Measurements from ENCODE around the gene SERINC4. TPM values are rescaled to one million over a fixed set of nuclear protein-coding genes. Genes with fewer than 3 reads are reported as not detected.
A peak's percentile ranks its signal among the peaks of the same experiment; 100 is the strongest.

Gene SERINC4
- total RNA-seq, 1 experiment from 2014 or later = 0.17 TPM

GRCh38 chr15:43800286-43801141 is 494 bp upstream of the SERINC4 start, which contains the start of gene HYPK:
HYPK (plus strand) TSS chr15:43800599; CDS start chr15:43800623, 24 bp downstream.
- Mint-ChIP-seq H3K4me1 (peaks cover 48 to 53% of the 10 kb centered on the region in 2 experiments), H3K27me3 (ENCODE audit: low read depth) (no peaks in the 10 kb centered on the region; the same call in 1 of the 2 replicates), H3K27ac (peak within 1 kb of the TSS; percentile 97 to 100 (median 98)), H3K36me3 (ENCODE audit: insufficient read depth in 1 of 3, low read depth in 3 of 3) (peaks cover 41 to 81% (median 55%) of the 10 kb centered on the region in 3 experiments), H3K9me3 (no peaks in the 10 kb centered on the region), H3K4me3 (peak within 1 kb of the TSS; percentile 99)
- no peak within 1 kb of the TSS for H2BK15ac ChIP-seq (ENCODE audit: low read depth, low read length)
- H2AFZ ChIP-seq (ENCODE audit: low read length) = no peak within 1 kb of the TSS
- no CpG with 5 or more reads among the region's 44 CpGs for WGBS (ENCODE audit: extremely low coverage, insufficient read length, low lambda C conversion rate)
- H3K79me2 ChIP-seq (ENCODE audit: insufficient read depth, low read length) = no peaks in the 10 kb centered on the region
- H3K9me3 ChIP-seq (ENCODE audit: control insufficient read depth, low read depth, low read length) = no peaks in the 10 kb centered on the region
- H2AK5ac ChIP-seq (ENCODE audit: insufficient read length, low read length) = no peak within 1 kb of the TSS
- no peak within 1 kb of the TSS for H4K5ac ChIP-seq (ENCODE audit: insufficient read length, low read depth, low read length)
- H3K23me2 ChIP-seq (ENCODE audit: insufficient read length, low read depth, low read length, poor library complexity, severe bottlenecking) = peaks cover 4% of the 10 kb centered on the region
- H4K8ac ChIP-seq (replicated peaks; ENCODE audit: insufficient read length, low read depth, low read length) = no peak within 1 kb of the TSS
- H3K4me2 ChIP-seq (ENCODE audit: insufficient read depth, insufficient read length, low read length) = peak within 1 kb of the TSS; percentile 99
- no peak within 1 kb of the TSS for H3K56ac ChIP-seq (ENCODE audit: insufficient read length, low read depth, low read length)
- no peak within 1 kb of the TSS for H3K4ac ChIP-seq (ENCODE audit: low read depth, low read length)
- no peak within 1 kb of the TSS for H3K23ac ChIP-seq (ENCODE audit: insufficient read length, low read depth, low read length)
- DNase-seq = peak; percentile 87
- no peak within 1 kb of the TSS for H2BK120ac ChIP-seq (ENCODE audit: low read depth, low read length, poor library complexity, severe bottlenecking)
- H3T11ph ChIP-seq (ENCODE audit: low read length) = no peak within 1 kb of the TSS
- no peak within 1 kb of the TSS for H3K18ac ChIP-seq (ENCODE audit: insufficient read length, low read depth, low read length)
- H3K79me1 ChIP-seq (ENCODE audit: insufficient read depth, low read depth, low read length, poor library complexity, severe bottlenecking) = no peaks in the 10 kb centered on the region
- no peaks in the 10 kb centered on the region for H4K20me1 ChIP-seq (ENCODE audit: control insufficient read depth, insufficient read depth, insufficient read length)
- no peak within 1 kb of the TSS for H3K27ac ChIP-seq (ENCODE audit: insufficient read length, low read depth, low read length)
- no peak within 1 kb of the TSS for H4K91ac ChIP-seq (ENCODE audit: insufficient read length, low read depth, low read length)
- H3K27me3 ChIP-seq (ENCODE audit: insufficient read depth, low read length) = no peaks in the 10 kb centered on the region
- H2BK5ac ChIP-seq (ENCODE audit: insufficient read length, low read length) = no peak within 1 kb of the TSS
- peak within 1 kb of the TSS; percentile 41; the same call in 1 of the 2 replicates for H3K14ac ChIP-seq (ENCODE audit: insufficient read depth, low read length)
- no peak within 1 kb of the TSS for H2BK12ac ChIP-seq (ENCODE audit: insufficient read length, low read depth, low read length)
- no peak for TF ChIP-seq CTCF (conservative IDR thresholded peaks at IDR 0.05)
- peaks cover under 1% of the 10 kb centered on the region; the same call in 1 of the 2 replicates for H3K4me1 ChIP-seq (ENCODE audit: insufficient read depth, low read length)
- H3K9ac ChIP-seq (ENCODE audit: extremely low read depth, insufficient read length, low read length) = peak within 1 kb of the TSS; percentile 82
- no peak within 1 kb of the TSS for H2BK20ac ChIP-seq (ENCODE audit: low read depth, low read length, poor library complexity, severe bottlenecking)

Measured in H9 (cell line).